A549 (cell line): ENCODE results near the gene TXNRD2. TPM values are rescaled to one million over a fixed set of nuclear protein-coding genes. Genes with fewer than 3 reads are reported as not detected.

ENCODE experiments used
- ATAC-seq, 2 experiments: fragments of 200-7000 bp in 1 of 2; fragments of >200 bp in 1 of 2; cut with Nextera tagmentation in 1 of 2; cut with Tn5 transposase in 1 of 2; 3 replicates each; pipeline versions ENCODE4 v1.8.0 to v1.9.1; 2018 to 2020; ENCODE audit warnings: mild to moderate bottlenecking in 1 of 2, moderate library complexity in 1 of 2
- CTCF ChIA-PET: fragments of 300-600 bp; sonication (Branson Sonifier 250); formaldehyde crosslinking; extraction: SDS; loops from one replicate; lab custom pipeline; 2021; ENCODE audit warnings: antibody characterized with exemption, inconsistent platforms; lab: Yijun Ruan, JAX
- POLR2A ChIA-PET: fragments of 350-600 bp; formaldehyde crosslinking; extraction: SDS; loops from one replicate; lab custom pipeline; 2021; ENCODE audit warnings: antibody characterized with exemption, inconsistent platforms; lab: Yijun Ruan, JAX
- DNase-seq, 2 experiments: peaks; one replicate each; pipeline versions ENCODE4 v3.0.0 to v3.0.0-alpha.2; 2011 to 2016; ENCODE audit warnings: low read depth in 1 of 2, low spot score in 1 of 2
- FAIRE-seq: peaks from 2 replicates; lab custom pipeline; 2011; peaks lifted over from hg19 to GRCh38; lab: Jason Lieb, UNC
- H3K27ac ChIP-seq, 2 experiments: fragments of >200 bp; sonication (Bioruptor Twin); formaldehyde crosslinking; 3 replicates each; pipeline ENCODE4 v1.5.1; 2016 to 2017
- H3K4me1 ChIP-seq: fragments of >200 bp; sonication (Bioruptor Twin); formaldehyde crosslinking; 3 replicates; pipeline ENCODE4 v1.6.1; 2016
- H3K4me2 ChIP-seq: fragments of >200 bp; sonication (Bioruptor Twin); formaldehyde crosslinking; 3 replicates; pipeline ENCODE4 v1.6.1; 2016
- H3K4me3 ChIP-seq: fragments of >200 bp; sonication (Bioruptor Twin); formaldehyde crosslinking; 3 replicates; pipeline ENCODE4 v1.5.1; 2016
- H3K9me3 ChIP-seq: fragments of >200 bp; sonication (Bioruptor Twin); formaldehyde crosslinking; 3 replicates; pipeline ENCODE4 v1.6.1; 2016
- CBX8 ChIP-seq: fragments of 200-600 bp; sonication (generic); IDR thresholded peaks from 2 replicates; pipeline ENCODE4 v1.6.1; 2016
- EHMT2 ChIP-seq: fragments of 200-600 bp; sonication (generic); IDR thresholded peaks from 2 replicates; pipeline ENCODE4 v1.6.1; 2016; ENCODE audit warnings: antibody characterized with exemption, low read depth, mild to moderate bottlenecking, moderate library complexity
- EP300 ChIP-seq, 2 experiments: fragments of >200 bp; sonication (Bioruptor Twin); formaldehyde crosslinking; IDR thresholded peaks; 2 replicates in 1 of 2; 3 replicates in 1 of 2; pipeline ENCODE4 v1.6.1; 2016 to 2017
- ESRRA ChIP-seq: fragments of 150-350 bp; IDR thresholded peaks from 2 replicates; pipeline ENCODE4 v1.6.1; 2014; ENCODE audit warnings: mild to moderate bottlenecking, low read length, borderline replicate concordance
- FOSB ChIP-seq: fragments of 250-450 bp; sonication (Bioruptor Pico); IDR thresholded peaks from 2 replicates; pipeline ENCODE4 v1.5.0; 2020; ENCODE audit warnings: mild to moderate bottlenecking, moderate library complexity
- FOXS1 ChIP-seq: fragments of 250-450 bp; sonication (Bioruptor Pico); IDR thresholded peaks from 2 replicates; pipeline ENCODE4 v1.5.0; 2020; ENCODE audit warnings: mild to moderate bottlenecking, moderate library complexity
- GATA3 ChIP-seq: IDR thresholded peaks from 2 replicates; pipeline ENCODE4 v1.6.1; 2012; ENCODE audit warnings: borderline replicate concordance
- HDAC2 ChIP-seq: fragments of 200-600 bp; sonication (generic); IDR thresholded peaks from 2 replicates; pipeline ENCODE4 v1.6.1; 2016
- HEYL ChIP-seq: fragments of 250-450 bp; sonication (Bioruptor Pico); IDR thresholded peaks from 2 replicates; pipeline ENCODE4 v1.8.0; 2021; ENCODE audit warnings: mild to moderate bottlenecking, moderate library complexity
- JUNB ChIP-seq: fragments of >200 bp; sonication (Bioruptor Twin); formaldehyde crosslinking; IDR thresholded peaks from 2 replicates; pipeline ENCODE4 v1.6.1; 2016
- KDM1A ChIP-seq: fragments of 200-600 bp; sonication (generic); IDR thresholded peaks from 2 replicates; pipeline ENCODE4 v1.6.1; 2016; ENCODE audit warnings: low read depth, mild to moderate bottlenecking
- KDM5A ChIP-seq: fragments of 200-600 bp; sonication (generic); IDR thresholded peaks from 2 replicates; pipeline ENCODE4 v1.6.1; 2016; ENCODE audit warnings: antibody characterized with exemption, mild to moderate bottlenecking
- MAFK ChIP-seq: fragments of 450-650 bp; IDR thresholded peaks from 2 replicates; pipeline ENCODE4 v1.6.1; 2014; ENCODE audit not compliant: partially characterized antibody
- MAZ ChIP-seq: fragments of 150-350 bp; IDR thresholded peaks from 2 replicates; pipeline ENCODE4 v1.6.1; 2014; ENCODE audit warnings: antibody characterized with exemption, low read depth, low read length, borderline replicate concordance
- POLR2A ChIP-seq: IDR thresholded peaks from 2 replicates; pipeline ENCODE4 v1.6.1; 2012; ENCODE audit warnings: mild to moderate bottlenecking, low read length
- POLR2AphosphoS2 ChIP-seq: conservative IDR thresholded peaks from 2 replicates; pipeline ENCODE4 v1.6.1; 2012; ENCODE audit warnings: low read length, improper control_type of control experiment, inconsistent platforms
- RCOR1 ChIP-seq: fragments of 150-350 bp; IDR thresholded peaks from 2 replicates; pipeline ENCODE4 v1.6.1; 2014; ENCODE audit warnings: antibody characterized with exemption, low read length, low read depth
- ZFP36 ChIP-seq: fragments of 450-650 bp; IDR thresholded peaks from 2 replicates; pipeline ENCODE4 v1.6.1; 2014; ENCODE audit warnings: borderline replicate concordance; ENCODE audit not compliant: partially characterized antibody
- ZNF302 ChIP-seq: fragments of 250-450 bp; sonication (Bioruptor Pico); IDR thresholded peaks from 2 replicates; pipeline ENCODE4 v1.9.0; 2021; ENCODE audit warnings: inconsistent platforms, mild to moderate bottlenecking, moderate library complexity
- ZSCAN20 ChIP-seq: fragments of 250-450 bp; sonication (Bioruptor Pico); IDR thresholded peaks from 2 replicates; pipeline ENCODE4 v1.8.0; 2022; ENCODE audit warnings: mild to moderate bottlenecking, moderate library complexity
- WGBS: methylation state at CpG from one replicate; pipeline ENCODE4 v1.1.6; 2017; ENCODE audit errors: missing lambda C conversion rate; 5-methylcytosine and 5-hydroxymethylcytosine counted together
- polyA plus RNA-seq, 4 experiments: library from polyadenylated mRNA; depleted of rRNA in 3 of 4; stranded (reverse); fragments of >200 nt; fragmentation: RNase III in 1 of 4; extraction: RNeasy Plus Mini Kit Qiagen cat#74134 plus additional on column Dnase treatment in 1 of 4; gene quantifications; 2 replicates in 3 of 4; 3 replicates in 1 of 4; pipeline ENCODE4 v1.2.3, GENCODE V29; 2011 to 2017
- TF ChIP-seq, protein P1 (sequence below): IDR thresholded peaks from 2 replicates; pipeline ENCODE4 v1.6.1; 2012
- TF ChIP-seq, protein P2 (sequence below): fragments of >200 bp; sonication (Bioruptor Twin); formaldehyde crosslinking; IDR thresholded peaks from 3 replicates; pipeline ENCODE4 v1.5.1; 2016
- TF ChIP-seq, protein P3 (sequence below): fragments of 250-450 bp; sonication (Bioruptor Pico); IDR thresholded peaks from 2 replicates; pipeline ENCODE4 v1.5.0; 2021; ENCODE audit warnings: mild to moderate bottlenecking, moderate library complexity, borderline replicate concordance
- TF ChIP-seq, protein P4 (sequence below): fragments of 450-650 bp; IDR thresholded peaks from 2 replicates; pipeline ENCODE4 v1.6.1; 2014; ENCODE audit warnings: antibody characterized with exemption
- TF ChIP-seq, protein P5 (sequence below): fragments of >200 bp; sonication (Bioruptor Twin); formaldehyde crosslinking; IDR thresholded peaks from 2 replicates; pipeline ENCODE4 v1.6.1; 2016
- TF ChIP-seq, protein P6 (sequence below): IDR thresholded peaks from 2 replicates; pipeline ENCODE4 v1.6.1; 2012; ENCODE audit warnings: low read depth, borderline replicate concordance

The TXNRD2 gene
- polyA plus RNA-seq, 2 of the 4 experiments (the other 2 are of a cell fraction), result 16.3 to 25.6 TPM

DNA sequence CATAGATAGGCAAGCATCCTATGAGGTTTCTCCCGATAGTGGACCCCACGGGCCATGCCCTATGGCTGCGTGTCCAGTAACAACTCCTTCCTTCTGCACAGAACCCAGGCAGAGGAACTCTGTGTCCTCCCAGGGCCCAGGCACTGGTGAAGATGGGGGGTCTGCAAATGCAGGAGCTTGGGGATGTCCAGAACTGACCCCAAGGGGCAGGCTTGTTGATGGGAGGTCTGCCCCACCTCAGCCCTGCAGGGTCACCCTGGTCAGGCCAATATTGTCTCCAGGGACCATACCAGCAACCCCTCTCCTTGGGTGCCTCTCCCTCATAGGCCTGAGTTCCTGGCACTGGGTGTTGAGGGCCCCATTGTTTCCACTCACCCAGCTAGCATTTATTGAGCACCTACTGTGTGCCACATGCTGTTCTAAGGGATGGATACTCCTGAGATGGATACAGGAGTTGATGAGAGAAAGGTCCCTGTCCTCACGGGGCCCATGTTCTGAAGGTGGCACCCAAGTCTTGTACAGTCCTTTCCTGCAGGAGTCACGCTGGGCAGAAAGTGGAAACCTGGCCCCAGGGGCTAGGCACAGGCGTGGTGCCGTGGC lies 26.3 kb upstream of the TXNRD2 start:
- ATAC-seq (no peak), FAIRE-seq (no peak), DNase-seq (no peak)
- ChIA-PET CTCF (interaction anchor here (0.8 to 3.2 kb wide), 3 partner anchors 9 to 143 kb away, joined by 3 to 8 read pairs (median 4); no protein-coding TSS in a partner anchor), POLR2A (no interaction called here)
- no peak overlapping the region for H3K27ac ChIP-seq
- TF ChIP-seq KDM5A, result no peak
- no peak for TF ChIP-seq MAZ
- no peak for TF ChIP-seq RCOR1
- TF ChIP-seq, protein P1, sequence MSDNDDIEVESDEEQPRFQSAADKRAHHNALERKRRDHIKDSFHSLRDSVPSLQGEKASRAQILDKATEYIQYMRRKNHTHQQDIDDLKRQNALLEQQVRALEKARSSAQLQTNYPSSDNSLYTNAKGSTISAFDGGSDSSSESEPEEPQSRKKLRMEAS, result no peak
- TF ChIP-seq, protein P2, sequence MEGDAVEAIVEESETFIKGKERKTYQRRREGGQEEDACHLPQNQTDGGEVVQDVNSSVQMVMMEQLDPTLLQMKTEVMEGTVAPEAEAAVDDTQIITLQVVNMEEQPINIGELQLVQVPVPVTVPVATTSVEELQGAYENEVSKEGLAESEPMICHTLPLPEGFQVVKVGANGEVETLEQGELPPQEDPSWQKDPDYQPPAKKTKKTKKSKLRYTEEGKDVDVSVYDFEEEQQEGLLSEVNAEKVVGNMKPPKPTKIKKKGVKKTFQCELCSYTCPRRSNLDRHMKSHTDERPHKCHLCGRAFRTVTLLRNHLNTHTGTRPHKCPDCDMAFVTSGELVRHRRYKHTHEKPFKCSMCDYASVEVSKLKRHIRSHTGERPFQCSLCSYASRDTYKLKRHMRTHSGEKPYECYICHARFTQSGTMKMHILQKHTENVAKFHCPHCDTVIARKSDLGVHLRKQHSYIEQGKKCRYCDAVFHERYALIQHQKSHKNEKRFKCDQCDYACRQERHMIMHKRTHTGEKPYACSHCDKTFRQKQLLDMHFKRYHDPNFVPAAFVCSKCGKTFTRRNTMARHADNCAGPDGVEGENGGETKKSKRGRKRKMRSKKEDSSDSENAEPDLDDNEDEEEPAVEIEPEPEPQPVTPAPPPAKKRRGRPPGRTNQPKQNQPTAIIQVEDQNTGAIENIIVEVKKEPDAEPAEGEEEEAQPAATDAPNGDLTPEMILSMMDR, result no peak
- TF ChIP-seq HEYL, result no peak
- no peak for TF ChIP-seq KDM1A
- no peak for TF ChIP-seq FOXS1 (CRISPR knock-in tag)
- no peaks in the 10 kb centered on the region for H3K9me3 ChIP-seq
- 100% methylated on average over 5 of the region's 7 CpGs for WGBS
- no peak overlapping the region for H3K4me3 ChIP-seq
- no peaks in the 10 kb centered on the region for H3K4me1 ChIP-seq
- H3K4me2 ChIP-seq, result no peak overlapping the region

DNA sequence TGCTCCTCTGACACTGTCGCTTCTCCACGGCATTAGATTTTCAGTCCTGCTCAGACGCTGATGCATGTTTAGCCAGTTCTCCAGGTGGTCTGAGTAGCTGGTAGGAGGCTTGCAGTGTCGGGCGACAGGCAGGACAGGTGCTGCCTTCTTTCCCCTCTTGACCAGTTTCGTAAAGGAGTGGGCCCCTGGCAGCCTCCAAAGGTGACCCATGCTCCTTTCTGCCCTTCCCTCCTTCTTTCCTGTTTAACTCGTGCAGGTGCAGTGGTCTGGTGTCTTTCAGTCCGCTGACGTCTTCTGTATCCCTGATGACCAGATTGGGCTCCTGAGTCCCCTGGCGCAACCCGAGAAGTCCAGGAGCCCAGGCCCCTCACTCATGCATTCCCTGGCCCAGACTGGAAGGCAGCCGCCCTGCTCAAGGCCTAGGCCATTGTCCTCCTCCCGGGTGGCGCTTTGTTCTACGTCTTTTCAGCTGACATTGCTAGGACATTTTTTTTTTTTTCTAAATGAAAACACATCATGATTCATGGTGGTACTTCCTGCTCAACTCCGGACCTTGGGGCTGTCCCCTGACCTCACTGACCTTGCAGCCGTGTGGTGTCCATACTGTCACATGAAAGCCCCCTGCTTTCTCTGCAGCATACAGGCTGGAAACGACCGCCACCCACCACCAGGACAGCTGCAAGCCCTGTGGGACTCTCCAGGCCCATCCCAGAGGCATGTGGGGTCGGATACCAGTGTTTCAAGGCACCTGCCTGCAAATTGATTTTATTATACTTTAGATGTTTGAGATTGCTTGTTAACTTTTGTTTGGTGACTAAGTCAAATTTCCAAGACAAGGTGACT lies 25.5 kb upstream of the TXNRD2 start:
- Histone ChIP-seq H3K27ac (no peak overlapping the region), H3K9me3 (no peaks in the 10 kb centered on the region), H3K4me1 (no peaks in the 10 kb centered on the region), H3K4me2 (no peak overlapping the region), H3K4me3 (no peak overlapping the region)
- ChIA-PET CTCF (interaction anchor here (0.6 to 3.2 kb wide), 6 partner anchors 10 to 237 kb away, joined by 3 to 9 read pairs (median 4); no protein-coding TSS in a partner anchor), POLR2A (no interaction called here)
- FAIRE-seq (no peak), DNase-seq (no peak), ATAC-seq (no peak)
- 81% methylated on average over 20 of the region's 20 CpGs for WGBS
- TF ChIP-seq KDM1A (no peak), HDAC2 (no peak), POLR2AphosphoS2 (no peak)

DNA sequence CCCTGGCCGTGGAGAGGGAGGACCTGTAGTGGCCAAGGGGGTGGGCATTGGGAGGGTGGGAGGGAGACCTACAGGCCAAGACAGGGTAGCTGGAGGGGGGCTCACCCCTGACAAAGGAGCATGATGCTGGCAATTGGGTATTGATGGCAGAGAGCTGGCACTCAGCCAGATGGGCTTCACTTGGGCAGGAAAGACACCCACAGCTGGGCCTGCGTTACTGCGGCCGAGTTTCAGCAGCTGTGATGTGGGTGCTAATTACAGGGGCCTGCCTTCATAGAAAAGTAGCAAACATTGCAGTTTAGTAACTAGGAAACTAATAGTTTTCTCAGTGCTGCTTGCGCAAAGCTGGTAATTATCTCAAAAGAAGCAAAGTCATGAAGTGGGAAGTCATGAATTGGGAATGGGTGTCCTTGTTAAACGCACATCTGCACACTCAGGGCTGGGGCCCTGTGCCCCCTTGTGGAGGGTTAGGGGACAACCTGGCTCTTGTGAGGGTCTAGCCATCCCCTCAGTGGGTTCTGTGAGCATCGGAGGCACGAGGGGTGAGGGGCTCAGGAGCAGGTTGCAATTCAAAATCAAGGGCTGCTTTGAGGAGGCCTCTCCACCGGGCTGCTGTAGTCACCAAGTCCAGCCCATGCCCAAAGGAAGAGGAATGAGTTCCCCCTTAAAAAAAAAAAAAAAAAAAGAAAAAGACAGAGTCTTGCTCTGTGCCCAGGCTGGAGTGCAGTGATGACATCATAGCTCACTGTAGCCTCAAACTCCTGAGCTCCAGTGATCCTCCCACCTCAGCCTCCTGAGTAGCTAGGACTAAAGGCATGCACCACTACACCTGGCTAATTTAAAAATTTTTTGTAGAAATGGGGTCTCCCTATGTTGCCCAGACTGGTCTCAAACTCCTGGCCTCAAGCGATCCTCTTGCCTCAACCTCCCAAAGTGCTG lies 24.4 kb upstream of the TXNRD2 start:
- Histone ChIP-seq H3K4me1 (no peaks in the 10 kb centered on the region), H3K4me2 (no peak overlapping the region)
- POLR2A ChIA-PET, result no interaction called here
- FAIRE-seq, result no peak
- ATAC-seq, result no peak
- CTCF ChIA-PET, result interaction anchor here (0.6 to 3.7 kb wide), 7 partner anchors 12 to 236 kb away, joined by 3 to 20 read pairs (median 3); no protein-coding TSS in a partner anchor
- 91% methylated on average over 5 of the region's 10 CpGs for WGBS
- TF ChIP-seq, protein P3, sequence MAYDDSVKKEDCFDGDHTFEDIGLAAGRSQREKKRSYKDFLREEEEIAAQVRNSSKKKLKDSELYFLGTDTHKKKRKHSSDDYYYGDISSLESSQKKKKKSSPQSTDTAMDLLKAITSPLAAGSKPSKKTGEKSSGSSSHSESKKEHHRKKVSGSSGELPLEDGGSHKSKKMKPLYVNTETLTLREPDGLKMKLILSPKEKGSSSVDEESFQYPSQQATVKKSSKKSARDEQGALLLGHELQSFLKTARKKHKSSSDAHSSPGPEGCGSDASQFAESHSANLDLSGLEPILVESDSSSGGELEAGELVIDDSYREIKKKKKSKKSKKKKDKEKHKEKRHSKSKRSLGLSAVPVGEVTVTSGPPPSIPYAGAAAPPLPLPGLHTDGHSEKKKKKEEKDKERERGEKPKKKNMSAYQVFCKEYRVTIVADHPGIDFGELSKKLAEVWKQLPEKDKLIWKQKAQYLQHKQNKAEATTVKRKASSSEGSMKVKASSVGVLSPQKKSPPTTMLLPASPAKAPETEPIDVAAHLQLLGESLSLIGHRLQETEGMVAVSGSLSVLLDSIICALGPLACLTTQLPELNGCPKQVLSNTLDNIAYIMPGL (CRISPR knock-in tag), result no peak
- TF ChIP-seq FOSB, result no peak
- no peak for TF ChIP-seq JUNB
- no peak for TF ChIP-seq CBX8
- no peak for TF ChIP-seq POLR2A
- TF ChIP-seq ZSCAN20, result no peak
- TF ChIP-seq EP300 (IDR thresholded peaks at IDR 0.05), result no peak
- TF ChIP-seq EHMT2, result no peak
- TF ChIP-seq, protein P4, sequence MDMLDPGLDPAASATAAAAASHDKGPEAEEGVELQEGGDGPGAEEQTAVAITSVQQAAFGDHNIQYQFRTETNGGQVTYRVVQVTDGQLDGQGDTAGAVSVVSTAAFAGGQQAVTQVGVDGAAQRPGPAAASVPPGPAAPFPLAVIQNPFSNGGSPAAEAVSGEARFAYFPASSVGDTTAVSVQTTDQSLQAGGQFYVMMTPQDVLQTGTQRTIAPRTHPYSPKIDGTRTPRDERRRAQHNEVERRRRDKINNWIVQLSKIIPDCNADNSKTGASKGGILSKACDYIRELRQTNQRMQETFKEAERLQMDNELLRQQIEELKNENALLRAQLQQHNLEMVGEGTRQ, result no peak
- TF ChIP-seq GATA3, result no peak
- TF ChIP-seq ZFP36, result no peak
- TF ChIP-seq, protein P5, sequence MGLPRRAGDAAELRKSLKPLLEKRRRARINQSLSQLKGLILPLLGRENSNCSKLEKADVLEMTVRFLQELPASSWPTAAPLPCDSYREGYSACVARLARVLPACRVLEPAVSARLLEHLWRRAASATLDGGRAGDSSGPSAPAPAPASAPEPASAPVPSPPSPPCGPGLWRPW, result no peak
- TF ChIP-seq ZNF302 (CRISPR knock-in tag), result no peak
- TF ChIP-seq MAFK, result no peak
- TF ChIP-seq ESRRA, result no peak
- TF ChIP-seq, protein P6, sequence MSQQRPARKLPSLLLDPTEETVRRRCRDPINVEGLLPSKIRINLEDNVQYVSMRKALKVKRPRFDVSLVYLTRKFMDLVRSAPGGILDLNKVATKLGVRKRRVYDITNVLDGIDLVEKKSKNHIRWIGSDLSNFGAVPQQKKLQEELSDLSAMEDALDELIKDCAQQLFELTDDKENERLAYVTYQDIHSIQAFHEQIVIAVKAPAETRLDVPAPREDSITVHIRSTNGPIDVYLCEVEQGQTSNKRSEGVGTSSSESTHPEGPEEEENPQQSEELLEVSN, result no peak
- TF ChIP-seq POLR2AphosphoS2, result no peak
- TF ChIP-seq HDAC2, result no peak
- TF ChIP-seq, all 56 proteins: peak for 0
- H3K4me3 ChIP-seq, result no peak overlapping the region
- H3K9me3 ChIP-seq, result no peaks in the 10 kb centered on the region
- no peak for DNase-seq
- H3K27ac ChIP-seq, result no peak overlapping the region
